Uterus (tissue), 4 donors: ENCODE results near the gene NCOA3. TPM values are rescaled to one million over a fixed set of nuclear protein-coding genes. Genes with fewer than 3 reads are reported as not detected.
"Not testable (repeated sequence)": the region's sequence is repeated elsewhere in the genome, so short reads cannot be mapped to it uniquely, and the experiment has no call there.

Experiments used
- DNase-seq, 2 donors: peaks; one replicate each; pipeline ENCODE4 v3.0.0-alpha.2; 2019 to 2020
- H3K27ac ChIP-seq, 2 donors: fragments of 200-600 bp; sonication (generic); 1 replicate in 1 of 2; 2 replicates in 1 of 2; pipeline ENCODE4 v1.5.1; 2016 to 2018
- H3K27me3 ChIP-seq, 2 donors: fragments of 200-600 bp; sonication (generic); one replicate each; pipeline ENCODE4 v1.5.1; 2018 to 2019; ENCODE audit warnings: control low read depth in 1 of 2
- H3K36me3 ChIP-seq, 2 donors: fragments of 200-600 bp; sonication (generic); one replicate each; pipeline ENCODE4 v1.5.1; 2019; ENCODE audit warnings: control low read depth in 1 of 2
- H3K4me1 ChIP-seq, 2 donors: fragments of 200-600 bp; sonication (generic); one replicate each; pipeline ENCODE4 v1.5.1; 2018 to 2019; ENCODE audit warnings: control low read depth in 1 of 2
- H3K4me3 ChIP-seq, 2 donors: fragments of 200-600 bp; sonication (generic); 1 replicate in 1 of 2; 2 replicates in 1 of 2; pipeline ENCODE4 v1.5.1; 2018 to 2019; ENCODE audit warnings: mild to moderate bottlenecking in 1 of 2
- H3K9me3 ChIP-seq, 2 donors: fragments of 200-600 bp; sonication (generic); one replicate each; pipeline ENCODE4 v1.5.1; 2019; ENCODE audit warnings: control low read depth in 1 of 2
- CTCF ChIP-seq, 4 experiments: fragments of 200-600 bp in 2 of 4; fragments of 450-650 bp in 2 of 4; sonication (generic) in 2 of 4; IDR thresholded peaks; one replicate each; pipeline ENCODE4 v1.5.1; 2016 to 2019; ENCODE audit warnings: antibody characterized with exemption in 4 of 4, mild to moderate bottlenecking in 2 of 4, moderate library complexity in 1 of 4
- POLR2A ChIP-seq, 2 donors: fragments of 450-650 bp; IDR thresholded peaks; one replicate each; pipeline ENCODE4 v1.6.1; 2016; ENCODE audit warnings: antibody characterized with exemption in 2 of 2, mild to moderate bottlenecking in 1 of 2, moderate library complexity in 1 of 2
- intact Hi-C: fragments of 100-400 bp; cut with DNase I; formaldehyde crosslinking; loops from one replicate; pipeline ENCODE4 v1.15.1; 2023; ENCODE audit warnings: low total_unique reads
- total RNA-seq, 4 donors: library from RNA; depleted of rRNA in 3 of 4; stranded (reverse); fragments of >200 nt in 3 of 4; gene quantifications; one replicate each; pipeline versions ENCODE4 v1.1.0 to v1.2.4, GENCODE V29; 2014 to 2023
- donor health status: DM: yes; HTN: yes; CAD: no.

The NCOA3 gene
- total RNA-seq, 4 donors from 2014 or later, result 27.9 to 59.2 (median 44.2) TPM

- no peaks in the 10 kb centered on the region for H3K36me3 ChIP-seq
- H3K27me3 ChIP-seq, result no peaks in the 10 kb centered on the region
- H3K9me3 ChIP-seq, result no peaks in the 10 kb centered on the region
- intact Hi-C loops, result no loop called here
- no peak overlapping the region for H3K4me3 ChIP-seq
- DNase-seq, result no peak
- H3K4me1 ChIP-seq, result peaks cover 0 to 6% of the 10 kb centered on the region in 2 donors
- TF ChIP-seq POLR2A (IDR thresholded peaks at IDR 0.05) (no peak), CTCF (IDR thresholded peaks at IDR 0.05) (no peak)
- no peak overlapping the region for H3K27ac ChIP-seq
These were observed 2.6 kb upstream of the NCOA3 start for GRCh38 chr20:47499053-47499452.

- H3K36me3 ChIP-seq, H3K9me3 ChIP-seq, DNase-seq, H3K4me1 ChIP-seq, intact Hi-C loops, H3K27ac ChIP-seq, H3K27me3 ChIP-seq, H3K4me3 ChIP-seq: not testable (repeated sequence)
These were observed 1.6 kb upstream of the NCOA3 start for GRCh38 chr20:47500082-47500481.

- H3K36me3 ChIP-seq, result no peaks in the 10 kb centered on the region
- peak overlapping the region; percentile 89 to 96 for H3K27ac ChIP-seq
- TF ChIP-seq POLR2A (IDR thresholded peaks at IDR 0.05), result no peak
- no peak for TF ChIP-seq CTCF (IDR thresholded peaks at IDR 0.05)
- H3K4me3 ChIP-seq, result no peak overlapping the region
- peaks cover 0 to 6% of the 10 kb centered on the region in 2 donors for H3K4me1 ChIP-seq
- H3K9me3 ChIP-seq, result no peaks in the 10 kb centered on the region
- H3K27me3 ChIP-seq, result no peaks in the 10 kb centered on the region
- intact Hi-C loops, result no loop called here
- no peak for DNase-seq
These were observed 1.1 kb upstream of the NCOA3 start for GRCh38 chr20:47500554-47500953.

GRCh38 chr20:47501116-47501481, 588 bp upstream of the NCOA3 start:
- peak overlapping the region; percentile 64 to 96 for H3K4me3 ChIP-seq
- H3K27ac ChIP-seq, result peak overlapping the region; percentile 89 to 96
- intact Hi-C loops, result no loop called here
- no peak for DNase-seq
- TF ChIP-seq POLR2A (IDR thresholded peaks at IDR 0.05) (no peak), CTCF (IDR thresholded peaks at IDR 0.05) (no peak)
- no peaks in the 10 kb centered on the region for H3K36me3 ChIP-seq
- no peaks in the 10 kb centered on the region for H3K27me3 ChIP-seq
- no peaks in the 10 kb centered on the region for H3K9me3 ChIP-seq
- H3K4me1 ChIP-seq, result peaks cover 0 to 6% of the 10 kb centered on the region in 2 donors

GRCh38 chr20:47502271-47503239, 868 bp downstream of the NCOA3 start:
- intact Hi-C loops, result no loop called here
- Histone ChIP-seq H3K9me3 (no peaks in the 10 kb centered on the region), H3K36me3 (no peaks in the 10 kb centered on the region), H3K27me3 (no peaks in the 10 kb centered on the region), H3K27ac (peak overlapping the region; percentile 89 to 96), H3K4me3 (peak overlapping the region; percentile 64 to 96), H3K4me1 (peaks cover 0 to 6% of the 10 kb centered on the region in 2 donors)
- TF ChIP-seq CTCF (IDR thresholded peaks at IDR 0.05) (no peak), POLR2A (IDR thresholded peaks at IDR 0.05) (no peak)
- DNase-seq, result peak in 1 of 2 donors; percentile 28
